ENCODE measurements around the gene CRIP1. TPM values are rescaled to one million over a fixed set of nuclear protein-coding genes. Genes with fewer than 3 reads are reported as not detected.

CRIP1 gene
- total and polyA plus RNA-seq, 8 donors, result 71.5 to 281 (median 112) TPM

DNA sequence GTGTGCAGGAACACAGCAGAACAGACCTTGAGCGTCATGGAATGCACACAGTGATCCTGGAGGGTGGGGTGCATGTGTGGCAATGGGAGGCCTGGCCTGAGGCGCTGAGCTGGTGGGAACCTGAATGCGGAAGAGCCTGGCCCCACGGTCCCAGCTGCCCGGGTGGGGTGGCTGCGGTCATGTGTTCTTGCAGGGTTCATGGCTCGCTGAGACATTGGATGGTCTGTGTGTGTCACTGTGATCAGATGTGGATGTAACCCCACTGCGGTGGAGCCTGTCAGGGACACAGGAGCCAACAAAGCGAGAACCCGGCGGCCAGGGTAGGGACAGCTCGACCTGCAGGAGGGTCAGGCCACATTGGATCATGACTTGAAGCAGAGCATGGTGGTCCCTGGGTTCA, 43.9 kb upstream of the CRIP1 start:
- H3K27me3 ChIP-seq, result no peaks in the 10 kb centered on the region
- no peak overlapping the region for H3K4me3 ChIP-seq
- no peak overlapping the region for H3K27ac ChIP-seq
- peak in 1 of 4 donors; percentile 58 for DNase-seq
- peaks cover 0 to 47% of the 10 kb centered on the region in 2 donors for H3K36me3 ChIP-seq
- intact Hi-C loops (cut with DNase I), result no loop called here
- H3K9me3 ChIP-seq, result no peaks in the 10 kb centered on the region
- ATAC-seq, result no peak
- no peaks in the 10 kb centered on the region for H3K4me1 ChIP-seq
- TF ChIP-seq, protein P1, sequence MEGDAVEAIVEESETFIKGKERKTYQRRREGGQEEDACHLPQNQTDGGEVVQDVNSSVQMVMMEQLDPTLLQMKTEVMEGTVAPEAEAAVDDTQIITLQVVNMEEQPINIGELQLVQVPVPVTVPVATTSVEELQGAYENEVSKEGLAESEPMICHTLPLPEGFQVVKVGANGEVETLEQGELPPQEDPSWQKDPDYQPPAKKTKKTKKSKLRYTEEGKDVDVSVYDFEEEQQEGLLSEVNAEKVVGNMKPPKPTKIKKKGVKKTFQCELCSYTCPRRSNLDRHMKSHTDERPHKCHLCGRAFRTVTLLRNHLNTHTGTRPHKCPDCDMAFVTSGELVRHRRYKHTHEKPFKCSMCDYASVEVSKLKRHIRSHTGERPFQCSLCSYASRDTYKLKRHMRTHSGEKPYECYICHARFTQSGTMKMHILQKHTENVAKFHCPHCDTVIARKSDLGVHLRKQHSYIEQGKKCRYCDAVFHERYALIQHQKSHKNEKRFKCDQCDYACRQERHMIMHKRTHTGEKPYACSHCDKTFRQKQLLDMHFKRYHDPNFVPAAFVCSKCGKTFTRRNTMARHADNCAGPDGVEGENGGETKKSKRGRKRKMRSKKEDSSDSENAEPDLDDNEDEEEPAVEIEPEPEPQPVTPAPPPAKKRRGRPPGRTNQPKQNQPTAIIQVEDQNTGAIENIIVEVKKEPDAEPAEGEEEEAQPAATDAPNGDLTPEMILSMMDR (IDR thresholded peaks at IDR 0.05), result no peak

DNA sequence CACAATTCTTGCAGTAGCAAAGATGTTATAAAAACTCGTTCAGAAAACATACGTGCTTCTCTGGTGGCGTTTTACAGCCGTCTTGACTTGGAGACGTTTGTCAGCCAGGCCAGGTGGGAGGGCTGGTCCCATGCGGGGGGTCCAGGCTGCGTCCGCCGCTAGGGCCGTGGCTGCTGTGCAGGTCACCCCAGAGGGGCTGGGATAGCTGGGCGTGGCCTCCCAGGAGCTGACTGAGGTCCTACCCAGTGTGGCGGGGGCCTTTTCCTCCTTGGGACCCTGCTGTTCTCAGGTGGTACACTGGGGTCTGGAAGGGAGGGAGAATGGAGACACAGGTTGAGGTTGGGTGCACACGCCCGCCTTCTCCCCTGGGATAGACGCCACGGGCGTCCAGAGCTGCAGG, 41.8 kb upstream of the CRIP1 start:
- Histone ChIP-seq H3K4me1 (peaks cover 4 to 8% of the 10 kb centered on the region in 2 donors), H3K4me3 (no peak overlapping the region), H3K36me3 (peaks cover 0 to 39% of the 10 kb centered on the region in 2 donors), H3K27me3 (no peaks in the 10 kb centered on the region), H3K9me3 (no peaks in the 10 kb centered on the region), H3K27ac (no peak overlapping the region)
- ATAC-seq (no peak), DNase-seq (peak in 1 of 4 donors; percentile 72)
- intact Hi-C loops (cut with DNase I), result no loop called here
- TF ChIP-seq, protein P1 (IDR thresholded peaks at IDR 0.05), result no peak

DNA sequence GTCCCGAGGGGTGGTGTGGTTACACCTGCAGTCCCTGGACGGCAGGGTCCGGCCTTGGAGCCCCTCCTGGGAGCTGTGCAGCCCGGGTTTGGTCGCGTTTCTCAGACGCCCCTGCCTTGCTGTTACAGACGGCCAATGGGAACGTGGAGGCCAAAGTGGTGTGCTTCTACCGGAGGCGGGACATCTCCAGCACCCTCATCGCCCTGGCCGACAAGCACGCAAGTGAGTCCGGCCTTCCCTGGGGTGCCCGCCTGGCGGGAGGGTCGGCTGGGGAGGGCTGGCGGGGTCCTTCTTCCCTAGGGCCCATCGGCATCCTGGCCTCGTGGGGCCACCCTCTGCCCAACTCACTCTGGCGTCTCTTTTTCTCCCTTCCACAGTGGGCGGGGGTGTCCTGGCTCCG, 41.4 kb upstream of the CRIP1 start:
- Histone ChIP-seq H3K4me3 (no peak overlapping the region), H3K9me3 (no peaks in the 10 kb centered on the region), H3K27ac (no peak overlapping the region), H3K4me1 (peaks cover 4 to 8% of the 10 kb centered on the region in 2 donors), H3K27me3 (no peaks in the 10 kb centered on the region), H3K36me3 (peaks cover 0 to 40% of the 10 kb centered on the region in 2 donors)
- no peak for ATAC-seq
- DNase-seq, result peak in 1 of 4 donors; percentile 78
- intact Hi-C loops (cut with DNase I), result no loop called here
- TF ChIP-seq, protein P1 (IDR thresholded peaks at IDR 0.05), result no peak

DNA sequence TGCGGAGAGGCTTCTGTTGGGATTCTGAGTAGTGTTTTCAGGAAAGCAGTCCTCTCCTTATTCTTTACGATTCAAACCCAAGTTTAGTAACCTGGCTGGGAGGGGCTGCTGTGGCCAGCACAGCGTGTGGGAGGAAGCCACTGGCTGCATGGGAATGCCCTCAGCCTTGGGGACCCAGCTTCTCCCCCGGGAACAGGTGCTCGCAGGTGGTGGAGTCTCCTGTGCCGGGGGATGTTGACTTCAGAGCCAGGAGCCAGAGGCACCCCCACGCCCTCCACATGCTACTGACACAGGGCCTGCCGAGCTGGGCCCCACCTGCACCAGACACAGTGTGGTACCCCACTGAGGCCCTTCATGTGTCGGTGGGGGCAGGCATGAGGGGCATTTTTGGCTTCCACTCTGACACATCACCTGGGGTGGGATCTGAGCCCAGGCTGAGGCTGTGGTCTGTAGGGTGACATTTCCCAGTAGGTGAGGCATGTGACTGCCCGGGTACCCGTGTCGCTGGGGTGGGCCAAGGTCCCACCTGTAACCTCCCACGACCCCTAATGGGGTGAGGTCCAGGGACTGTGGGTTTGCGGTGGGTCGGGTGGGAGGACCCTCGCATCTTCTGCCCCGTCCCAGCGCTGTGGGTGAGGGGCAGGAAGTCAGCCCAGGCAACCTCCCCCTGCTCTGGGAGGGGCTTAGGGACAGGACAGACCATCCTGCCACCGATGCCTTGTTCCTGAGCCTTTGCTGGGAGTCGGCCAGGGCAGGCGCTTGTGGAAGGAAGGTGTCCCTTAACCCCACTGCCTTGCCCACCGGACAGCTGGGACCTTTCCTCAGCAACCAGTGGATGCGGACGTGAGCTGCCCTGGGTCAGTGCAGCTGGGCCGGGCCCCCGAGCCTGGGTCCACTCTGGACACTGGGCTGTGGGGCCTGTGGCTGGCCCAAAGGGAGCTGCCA, 40.5 kb upstream of the CRIP1 start:
- peaks cover 4 to 8% of the 10 kb centered on the region in 2 donors for H3K4me1 ChIP-seq
- DNase-seq (no peak), ATAC-seq (no peak)
- H3K27ac ChIP-seq, result no peak overlapping the region
- no peak overlapping the region for H3K4me3 ChIP-seq
- TF ChIP-seq, protein P1 (IDR thresholded peaks at IDR 0.05), result no peak
- peaks cover 0 to 41% of the 10 kb centered on the region in 2 donors for H3K36me3 ChIP-seq
- intact Hi-C loops (cut with DNase I), result no loop called here
- H3K9me3 ChIP-seq, result no peaks in the 10 kb centered on the region
- no peaks in the 10 kb centered on the region for H3K27me3 ChIP-seq

DNA sequence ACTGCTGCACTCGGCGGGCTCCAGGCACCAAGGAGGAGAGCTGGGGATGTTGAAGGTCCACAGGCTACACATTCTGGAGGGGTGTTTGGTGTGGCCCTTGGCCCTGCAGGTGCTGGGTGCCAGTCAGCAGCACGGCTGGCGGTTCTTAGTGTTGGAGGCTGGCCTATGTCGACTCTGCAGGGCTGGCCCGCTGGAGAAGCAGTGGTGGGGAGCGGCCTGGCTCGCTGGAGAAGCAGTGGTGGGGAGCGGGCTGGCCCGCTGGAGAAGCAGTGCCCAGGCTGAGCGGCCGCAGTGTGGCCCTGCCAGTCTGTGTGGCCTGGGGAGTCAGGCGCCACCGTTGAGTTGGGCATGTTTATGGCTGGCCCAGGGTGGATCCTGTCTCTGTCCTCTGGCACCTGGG, 39.7 kb upstream of the CRIP1 start:
- intact Hi-C loops (cut with DNase I), result no loop called here
- TF ChIP-seq, protein P1 (IDR thresholded peaks at IDR 0.05), result no peak
- peaks cover 0 to 45% of the 10 kb centered on the region in 2 donors for H3K36me3 ChIP-seq
- peaks cover 4 to 8% of the 10 kb centered on the region in 2 donors for H3K4me1 ChIP-seq
- no peak overlapping the region for H3K27ac ChIP-seq
- ATAC-seq (no peak), DNase-seq (peak in 1 of 4 donors; percentile 68)
- H3K27me3 ChIP-seq, result no peaks in the 10 kb centered on the region
- H3K9me3 ChIP-seq, result no peaks in the 10 kb centered on the region
- H3K4me3 ChIP-seq, result no peak overlapping the region

All from left lung (tissue), 10 donors.